ENCODE data around the gene TGFBI.
A peak's percentile ranks its signal among the peaks of the same experiment; 100 is the strongest.

TGFBI gene

GRCh38 chr5:136028782-136029742 lies at the start of gene TGFBI:
TGFBI (plus strand) TSS chr5:136028988; CDS start chr5:136029056, 68 bp downstream.
- DNase-seq: peak; percentile 57

- DNase-seq: no peak
Observed at GRCh38 chr5:135978993-135979392, 49.8 kb upstream of the TGFBI start.

- DNase-seq: no peak
Observed at GRCh38 chr5:135979510-135979909, 49.3 kb upstream of the TGFBI start.

GRCh38 chr5:135980620-135981019 lies 48.2 kb upstream of the TGFBI start:
- no peak for DNase-seq

- no peak for DNase-seq
Observed at GRCh38 chr5:135985951-135986350, 42.8 kb upstream of the TGFBI start.

- DNase-seq: no peak
Observed at GRCh38 chr5:135986401-135986800, 42.4 kb upstream of the TGFBI start.

GRCh38 chr5:135986891-135987401 lies 41.8 kb upstream of the TGFBI start:
- DNase-seq: no peak

GRCh38 chr5:135988546-135988945 lies 40.2 kb upstream of the TGFBI start:
- no peak for DNase-seq

- DNase-seq: no peak
Observed at GRCh38 chr5:135989686-135990085, 39.1 kb upstream of the TGFBI start.

- DNase-seq: no peak
Observed at GRCh38 chr5:135990528-135991255, 38.1 kb upstream of the TGFBI start.

GRCh38 chr5:135991429-135991828 lies 37.4 kb upstream of the TGFBI start:
- no peak for DNase-seq

- DNase-seq: no peak
Observed at GRCh38 chr5:135993335-135993879, 35.4 kb upstream of the TGFBI start.

- no peak for DNase-seq
Observed at GRCh38 chr5:135993880-135994636, 34.7 kb upstream of the TGFBI start.

GRCh38 chr5:135995976-135996375 lies 32.8 kb upstream of the TGFBI start:
- DNase-seq: no peak

- no peak for DNase-seq
Observed at GRCh38 chr5:135996611-135997010, 32.2 kb upstream of the TGFBI start.

GRCh38 chr5:135997673-135998335 lies 31.0 kb upstream of the TGFBI start:
- DNase-seq: no peak

- no peak for DNase-seq
Observed at GRCh38 chr5:135998889-135999288, 29.9 kb upstream of the TGFBI start.

GRCh38 chr5:135999406-136000139 lies 29.2 kb upstream of the TGFBI start:
- DNase-seq: no peak

- DNase-seq: no peak
Observed at GRCh38 chr5:136000147-136000546, 28.6 kb upstream of the TGFBI start.

GRCh38 chr5:136000932-136001331 lies 27.9 kb upstream of the TGFBI start:
- no peak for DNase-seq

- DNase-seq: no peak
Observed at GRCh38 chr5:136001466-136001981, 27.3 kb upstream of the TGFBI start.

Data from RPMI8226 (cell line).